CD4-positive, alpha-beta T cell treated with Interleukin-6 for 4 hours (primary cell): ENCODE measurements around the gene PDE6A.
"Not testable (repeated sequence)": the region's sequence is repeated elsewhere in the genome, so short reads cannot be mapped to it uniquely, and the experiment has no call there.

Experiments used
- DNase-seq: peaks from one replicate; pipeline ENCODE4 v3.0.0-alpha.2; 2020; ENCODE audit warnings: mixed read lengths

The PDE6A gene

GRCh38 chr5:149892594-149892993 is 52.0 kb downstream of the PDE6A start:
- DNase-seq: no peak

- DNase-seq: no peak
These were observed 56.3 kb downstream of the PDE6A start for GRCh38 chr5:149888280-149888679.

GRCh38 chr5:149887622-149888183 is 56.9 kb downstream of the PDE6A start:
- DNase-seq: no peak

GRCh38 chr5:149886692-149887470 is 57.7 kb downstream of the PDE6A start:
- no peak for DNase-seq

GRCh38 chr5:149886060-149886459 is 58.5 kb downstream of the PDE6A start:
- DNase-seq: no peak

- DNase-seq: no peak
These were observed 59.1 kb downstream of the PDE6A start for GRCh38 chr5:149885513-149885912.

- DNase-seq: no peak
These were observed 61.0 kb downstream of the PDE6A start for GRCh38 chr5:149883550-149883949.

- DNase-seq: not testable (repeated sequence)
These were observed 62.0 kb downstream of the PDE6A start for GRCh38 chr5:149882633-149883032.

GRCh38 chr5:149881874-149882273 is 62.7 kb downstream of the PDE6A start:
- DNase-seq: no peak

GRCh38 chr5:149881069-149881622 is 63.4 kb downstream of the PDE6A start:
- no peak for DNase-seq

- DNase-seq: not testable (repeated sequence)
These were observed 65.0 kb downstream of the PDE6A start for GRCh38 chr5:149879593-149879992.

- DNase-seq: no peak
These were observed 66.2 kb downstream of the PDE6A start for GRCh38 chr5:149878371-149878770.

GRCh38 chr5:149873896-149874295 is 70.7 kb downstream of the PDE6A start:
- no peak for DNase-seq

- no peak for DNase-seq
These were observed 72.1 kb downstream of the PDE6A start for GRCh38 chr5:149872351-149873040.

- DNase-seq: no peak
These were observed 73.1 kb downstream of the PDE6A start for GRCh38 chr5:149871471-149871870.

- no peak for DNase-seq
These were observed 73.9 kb downstream of the PDE6A start for GRCh38 chr5:149870697-149871096.

- no peak for DNase-seq
These were observed 74.4 kb downstream of the PDE6A start for GRCh38 chr5:149870232-149870631.

- no peak for DNase-seq
These were observed 75.2 kb downstream of the PDE6A start for GRCh38 chr5:149869411-149869821.

- no peak for DNase-seq
These were observed 78.8 kb downstream of the PDE6A start for GRCh38 chr5:149865746-149866145.

- no peak for DNase-seq
These were observed 80.8 kb downstream of the PDE6A start for GRCh38 chr5:149863830-149864229.

- no peak for DNase-seq
These were observed 81.4 kb downstream of the PDE6A start for GRCh38 chr5:149863176-149863575.

GRCh38 chr5:149860801-149861322 is 83.7 kb downstream of the PDE6A start:
- no peak for DNase-seq

- no peak for DNase-seq
These were observed 84.8 kb downstream of the PDE6A start for GRCh38 chr5:149859746-149860145.
